RWPE2 (cell line): ENCODE data around the gene THPO.

Source experiments
- ATAC-seq: fragments of 200-7000 bp; cut with Tn5 transposase; 3 replicates; pipeline ENCODE4 v1.9.1; 2021; ENCODE audit warnings: low read depth
- DNase-seq: peaks from one replicate; pipeline ENCODE4 v3.0.0-alpha.2; 2020; ENCODE audit warnings: low spot score
- H3K27ac ChIP-seq: fragments of 450-650 bp; 2 replicates; pipeline ENCODE4 v1.5.1; 2017; ENCODE audit warnings: mild to moderate bottlenecking; ENCODE audit not compliant: poor library complexity, severe bottlenecking
- H3K27me3 ChIP-seq: fragments of 250-450 bp; sonication (Bioruptor Pico); 2 replicates; pipeline ENCODE4 v1.5.1; 2021; ENCODE audit warnings: mild to moderate bottlenecking, moderate library complexity; ENCODE audit not compliant: insufficient read depth, poor library complexity, severe bottlenecking
- H3K36me3 ChIP-seq: fragments of 250-450 bp; sonication (Bioruptor Pico); 2 replicates; pipeline ENCODE4 v1.5.1; 2020; ENCODE audit warnings: low read depth, mild to moderate bottlenecking, moderate library complexity
- H3K4me1 ChIP-seq: fragments of 250-450 bp; sonication (Bioruptor Pico); 2 replicates; pipeline ENCODE4 v1.5.1; 2021; ENCODE audit warnings: mild to moderate bottlenecking, moderate library complexity; ENCODE audit not compliant: insufficient read depth, poor library complexity, severe bottlenecking
- H3K4me3 ChIP-seq: fragments of 250-450 bp; sonication (Bioruptor Pico); 2 replicates; pipeline ENCODE4 v1.5.1; 2021; ENCODE audit warnings: mild to moderate bottlenecking, moderate library complexity; ENCODE audit not compliant: severe bottlenecking
- H3K9me3 ChIP-seq: fragments of 250-450 bp; sonication (Bioruptor Pico); 2 replicates; pipeline ENCODE4 v1.5.1; 2021; ENCODE audit warnings: mild to moderate bottlenecking, moderate library complexity; ENCODE audit not compliant: severe bottlenecking
- CTCF ChIP-seq: fragments of 450-650 bp; IDR thresholded peaks from one replicate; pipeline ENCODE4 v1.5.1; 2017; ENCODE audit warnings: mild to moderate bottlenecking, moderate library complexity; ENCODE audit not compliant: poor library complexity, severe bottlenecking

THPO gene

GRCh38 chr3:184379358-184380184 is 1.6 kb upstream of the THPO start, which contains the start of gene CHRD:
Gene CHRD, plus strand, starts transcription at chr3:184380054. Its CDS starts 265 bp downstream, at chr3:184380319.
- Histone ChIP-seq H3K27ac (no peak within 1 kb of the TSS), H3K9me3 (no peaks in the 10 kb centered on the region), H3K27me3 (peaks cover 47% of the 10 kb centered on the region), H3K36me3 (no peaks in the 10 kb centered on the region), H3K4me1 (no peaks in the 10 kb centered on the region), H3K4me3 (peak within 1 kb of the TSS; percentile 37)
- no peak for TF ChIP-seq CTCF
- ATAC-seq (no peak; the same call in 2 of the 3 replicates), DNase-seq (no peak)

DNA sequence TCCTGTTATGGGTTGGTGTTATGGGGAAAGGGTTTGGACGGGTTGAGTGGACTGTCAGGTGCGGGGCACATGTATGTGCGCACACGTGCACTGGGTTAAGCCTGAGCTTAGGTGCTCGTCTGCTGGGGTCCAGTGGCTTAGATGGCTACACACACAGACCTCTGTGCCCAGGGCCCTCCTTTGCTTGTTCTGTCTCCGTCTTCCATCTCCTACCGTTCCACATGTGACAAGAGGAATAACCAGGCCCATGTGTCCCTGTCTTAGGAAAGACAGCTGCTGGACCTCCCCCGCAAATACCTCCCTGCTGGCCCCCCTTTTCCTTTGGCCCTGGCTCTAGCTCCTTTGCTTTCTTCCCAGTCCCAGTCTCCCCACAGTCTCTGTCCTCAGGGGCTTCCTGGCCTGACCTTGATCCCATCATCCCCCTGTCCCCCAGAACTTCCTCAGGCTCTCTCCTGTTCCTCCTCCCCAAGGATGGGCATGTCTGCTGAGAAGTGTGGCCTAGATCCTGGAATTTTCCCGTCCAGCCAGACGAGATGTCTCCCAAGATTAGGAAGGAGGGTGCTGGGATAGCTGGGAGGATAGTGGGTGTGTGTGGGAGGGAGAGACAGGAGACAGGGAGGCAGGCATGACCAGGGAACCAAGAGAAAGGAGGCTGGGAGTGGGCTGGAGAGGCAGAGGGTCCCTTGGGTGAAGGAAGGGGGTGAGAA is 797 bp upstream of the THPO start:
- ATAC-seq, result no peak
- TF ChIP-seq CTCF, result no peak
- Histone ChIP-seq H3K27me3 (peaks cover 47% of the 10 kb centered on the region), H3K9me3 (no peaks in the 10 kb centered on the region), H3K27ac (no peak overlapping the region), H3K4me3 (no peak overlapping the region), H3K4me1 (no peaks in the 10 kb centered on the region), H3K36me3 (no peaks in the 10 kb centered on the region)
- DNase-seq, result no peak

GRCh38 chr3:184377374-184377773 is 633 bp downstream of the THPO start:
- H3K36me3 ChIP-seq, result no peaks in the 10 kb centered on the region
- no peaks in the 10 kb centered on the region for H3K9me3 ChIP-seq
- H3K4me3 ChIP-seq, result no peak overlapping the region
- no peak for DNase-seq
- no peaks in the 10 kb centered on the region for H3K4me1 ChIP-seq
- no peak overlapping the region for H3K27ac ChIP-seq
- H3K27me3 ChIP-seq, result peaks cover 47% of the 10 kb centered on the region
- no peak for TF ChIP-seq CTCF
- no peak for ATAC-seq

DNA sequence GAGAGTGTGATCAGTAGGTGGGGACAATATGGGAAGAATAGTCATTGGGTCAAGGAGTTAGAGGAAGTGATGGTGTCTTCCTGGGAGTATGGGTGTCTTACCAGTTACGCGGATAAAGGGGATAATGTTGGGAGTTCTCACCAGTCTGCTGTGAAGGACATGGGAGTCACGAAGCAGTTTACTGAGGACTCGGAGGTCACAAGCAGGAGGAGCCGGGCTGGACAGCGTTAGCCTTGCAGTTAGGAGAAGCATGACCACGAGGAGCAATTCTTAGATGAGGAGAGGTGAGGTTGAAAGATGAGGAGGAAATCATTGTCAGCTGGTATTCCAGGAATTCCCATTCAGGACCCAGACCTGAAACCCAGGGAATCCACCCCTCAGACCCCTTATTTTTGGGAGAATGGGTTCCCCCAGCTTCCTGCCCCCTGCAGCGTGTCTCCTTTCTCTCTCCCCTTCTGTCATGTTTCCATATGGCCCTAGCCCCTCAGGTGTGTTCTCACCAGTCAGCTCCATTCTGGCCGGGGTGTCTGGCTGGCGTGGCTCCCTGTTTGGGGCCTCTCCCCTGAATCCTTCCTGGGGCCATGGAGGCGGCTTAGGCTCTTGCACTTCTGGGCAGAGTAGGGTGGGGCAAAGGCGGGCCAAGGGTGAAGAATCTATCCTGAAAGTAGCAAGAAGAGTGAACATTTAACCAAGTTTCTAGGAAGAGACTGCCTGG is 2.1 kb downstream of the THPO start:
- H3K27me3 ChIP-seq, result peaks cover 34% of the 10 kb centered on the region
- no peak for ATAC-seq
- TF ChIP-seq CTCF, result no peak

More for the DNA sequence above, 2.1 kb downstream of the THPO start:
- Histone ChIP-seq H3K4me1 (no peaks in the 10 kb centered on the region), H3K9me3 (no peaks in the 10 kb centered on the region), H3K36me3 (no peaks in the 10 kb centered on the region), H3K4me3 (no peak overlapping the region), H3K27ac (no peak overlapping the region)
- DNase-seq, result no peak
